OCI-LY7 (cell line): ENCODE data around the gene PACS1. TPM values are rescaled to one million over a fixed set of nuclear protein-coding genes. Genes with fewer than 3 reads are reported as not detected.

ENCODE experiments used
- BruUV-seq: library from RNA; stranded (reverse); fragments of 400-500 nt; replicated peaks from 2 replicates; lab custom pipeline; 2021; lab: Mats Ljungman, UMichigan
- CTCF ChIA-PET: fragments of 300-600 bp; sonication (Branson Sonifier 250); formaldehyde crosslinking; loops from one replicate; lab custom pipeline; 2022; ENCODE audit warnings: antibody characterized with exemption; ENCODE audit not compliant: unreplicated experiment; lab: Charles Lee
- POLR2A ChIA-PET: fragments of 300-600 bp; sonication (Branson Sonifier 250); formaldehyde crosslinking; loops from one replicate; lab custom pipeline; 2022; ENCODE audit warnings: antibody characterized with exemption; lab: Charles Lee
- DNase-seq: peaks from one replicate; pipeline ENCODE4 v3.0.0-alpha.2; 2015; ENCODE audit warnings: low spot score
- H2AFZ ChIP-seq: fragments of 200-600 bp; sonication (generic), shearing (Covaris generic); 2 replicates; pipeline ENCODE4 v1.6.1; 2014; ENCODE audit warnings: mild to moderate bottlenecking, antibody characterized with exemption, low read length, moderate library complexity
- H3K27ac ChIP-seq: fragments of 200-600 bp; sonication (generic); 2 replicates; pipeline ENCODE4 v1.5.1; 2014; ENCODE audit warnings: mixed run types, low read depth, mild to moderate bottlenecking, moderate library complexity, low read length, inconsistent platforms; ENCODE audit not compliant: poor library complexity, severe bottlenecking
- H3K36me3 ChIP-seq: fragments of 200-600 bp; sonication (generic); 2 replicates; pipeline ENCODE4 v1.6.1; 2014; ENCODE audit warnings: mild to moderate bottlenecking, antibody characterized with exemption, low read length, moderate library complexity, mixed read lengths; ENCODE audit not compliant: insufficient read depth
- H3K4me1 ChIP-seq: fragments of 200-600 bp; sonication (generic); 2 replicates; pipeline ENCODE4 v1.5.1; 2014; ENCODE audit warnings: mild to moderate bottlenecking, low read length; ENCODE audit not compliant: insufficient read depth, poor library complexity, severe bottlenecking
- H3K4me2 ChIP-seq: fragments of 200-600 bp; sonication (generic); 2 replicates; pipeline ENCODE4 v1.6.1; 2014; ENCODE audit warnings: mild to moderate bottlenecking, low read length
- H3K4me3 ChIP-seq: fragments of 200-600 bp; sonication (generic); 2 replicates; pipeline ENCODE4 v1.5.1; 2014; ENCODE audit warnings: mild to moderate bottlenecking, low read depth, low read length; ENCODE audit not compliant: poor library complexity, severe bottlenecking
- H3K79me2 ChIP-seq: fragments of 200-600 bp; sonication (generic); 2 replicates; pipeline ENCODE4 v1.6.1; 2016; ENCODE audit warnings: low read depth, mild to moderate bottlenecking, low read length, moderate library complexity, mixed read lengths; ENCODE audit not compliant: insufficient read depth
- H3K9me2 ChIP-seq: fragments of 200-600 bp; sonication (generic); 2 replicates; pipeline ENCODE4 v1.6.1; 2016; ENCODE audit warnings: mild to moderate bottlenecking, low read length, mixed read lengths; ENCODE audit not compliant: insufficient read depth
- H3K9me3 ChIP-seq: fragments of 200-600 bp; sonication (generic); 2 replicates; pipeline ENCODE4 v1.6.1; 2014; ENCODE audit warnings: mild to moderate bottlenecking, mixed run types, low read length, mixed read lengths
- H4K20me1 ChIP-seq: fragments of 200-600 bp; sonication (generic); 2 replicates; pipeline ENCODE4 v1.6.1; 2014; ENCODE audit warnings: mild to moderate bottlenecking, antibody characterized with exemption, low read length, moderate library complexity, mixed read lengths; ENCODE audit not compliant: insufficient read depth
- EZH2phosphoT487 ChIP-seq: fragments of 200-600 bp; sonication (generic); IDR thresholded peaks from 2 replicates; pipeline ENCODE4 v1.6.1; 2018; ENCODE audit warnings: low read depth, borderline replicate concordance, mild to moderate bottlenecking, mixed run types, antibody characterized with exemption, low read length, moderate library complexity, mixed read lengths
- intact Hi-C: fragments of 100-400 bp; cut with micrococcal nuclease; formaldehyde crosslinking; loops from one replicate; pipeline ENCODE4 v1.10.0; 2022; ENCODE audit not compliant: unreplicated experiment
- total RNA-seq, 2 experiments: library from RNA; depleted of rRNA in 1 of 2; stranded (reverse); fragments of >200 nt in 1 of 2; shearing (Covaris generic) in 1 of 2; gene quantifications; 2 replicates each; pipeline ENCODE4 v1.2.3, GENCODE V29; 2014 to 2022
- TF ChIP-seq, protein P1 (sequence below): fragments of 200-600 bp; sonication (generic); conservative IDR thresholded peaks from 2 replicates; pipeline ENCODE4 v1.5.1; 2014; ENCODE audit warnings: mild to moderate bottlenecking, antibody characterized with exemption, low read length, moderate library complexity, mixed read lengths

The PACS1 gene
- total RNA-seq, 2 experiments from 2014 or later: 23.7 to 52.5 TPM

DNA sequence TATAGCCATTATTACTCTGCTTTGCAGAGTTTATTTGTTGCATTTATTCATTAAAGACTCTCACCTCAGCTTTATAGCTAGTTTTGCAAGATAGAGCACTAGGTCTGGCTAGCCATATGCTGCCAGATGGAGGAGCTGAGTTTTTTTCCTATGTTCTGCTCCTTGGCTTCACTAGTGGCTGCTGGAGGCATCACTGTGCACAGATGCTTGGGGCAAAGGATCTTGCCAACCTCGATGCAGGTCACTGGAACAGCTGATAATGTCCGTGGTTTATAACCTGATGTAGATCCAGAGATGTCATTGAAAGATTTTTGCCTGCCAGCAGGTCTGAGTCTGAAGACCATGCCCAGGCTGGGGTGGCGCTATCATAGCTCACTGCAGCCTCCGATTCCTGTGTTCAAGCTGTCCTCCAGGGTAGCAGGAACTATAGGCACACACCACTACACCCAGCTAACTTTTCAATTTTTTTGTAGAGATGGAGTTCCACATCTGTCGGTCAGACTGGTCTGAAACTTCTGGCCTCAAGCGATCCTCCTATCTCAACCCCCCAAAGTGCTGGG is 63.2 kb downstream of the PACS1 start:
- TF ChIP-seq EZH2phosphoT487: no peak
- TF ChIP-seq, protein P1, sequence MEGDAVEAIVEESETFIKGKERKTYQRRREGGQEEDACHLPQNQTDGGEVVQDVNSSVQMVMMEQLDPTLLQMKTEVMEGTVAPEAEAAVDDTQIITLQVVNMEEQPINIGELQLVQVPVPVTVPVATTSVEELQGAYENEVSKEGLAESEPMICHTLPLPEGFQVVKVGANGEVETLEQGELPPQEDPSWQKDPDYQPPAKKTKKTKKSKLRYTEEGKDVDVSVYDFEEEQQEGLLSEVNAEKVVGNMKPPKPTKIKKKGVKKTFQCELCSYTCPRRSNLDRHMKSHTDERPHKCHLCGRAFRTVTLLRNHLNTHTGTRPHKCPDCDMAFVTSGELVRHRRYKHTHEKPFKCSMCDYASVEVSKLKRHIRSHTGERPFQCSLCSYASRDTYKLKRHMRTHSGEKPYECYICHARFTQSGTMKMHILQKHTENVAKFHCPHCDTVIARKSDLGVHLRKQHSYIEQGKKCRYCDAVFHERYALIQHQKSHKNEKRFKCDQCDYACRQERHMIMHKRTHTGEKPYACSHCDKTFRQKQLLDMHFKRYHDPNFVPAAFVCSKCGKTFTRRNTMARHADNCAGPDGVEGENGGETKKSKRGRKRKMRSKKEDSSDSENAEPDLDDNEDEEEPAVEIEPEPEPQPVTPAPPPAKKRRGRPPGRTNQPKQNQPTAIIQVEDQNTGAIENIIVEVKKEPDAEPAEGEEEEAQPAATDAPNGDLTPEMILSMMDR: peak; percentile 74
- no peaks in the 10 kb centered on the region for H3K9me3 ChIP-seq
- H4K20me1 ChIP-seq: no peaks in the 10 kb centered on the region
- H3K36me3 ChIP-seq: no peaks in the 10 kb centered on the region
- peak; percentile 52 for DNase-seq
- ChIA-PET POLR2A (interaction anchor here (0.5 to 1.2 kb wide), 6 partner anchors 19 to 1422 kb away, joined by 3 to 8 read pairs (median 5); partner anchors contain the start of gene PACS1), CTCF (interaction anchor here (1.3 kb wide), 2 partner anchors 64 to 88 kb away, joined by 3 to 6 read pairs; no protein-coding TSS in a partner anchor)
- peak overlapping the region; percentile 68 for H3K27ac ChIP-seq
- H3K79me2 ChIP-seq: peaks cover 12% of the 10 kb centered on the region; the same call in 1 of the 2 replicates
- peaks cover 80% of the 10 kb centered on the region for H3K4me1 ChIP-seq
- BruUV-seq: no TSS peak
- intact Hi-C loops: loop anchor here (5.0 kb wide), 2 partner anchors 131 to 246 kb away; partner anchors contain the start of genes BANF1, EIF1AD and FIBP
- no peak overlapping the region; the same call in 1 of the 2 replicates for H2AFZ ChIP-seq
- H3K9me2 ChIP-seq: no peaks in the 10 kb centered on the region
- peak overlapping the region; percentile 72 for H3K4me2 ChIP-seq
- H3K4me3 ChIP-seq: no peak overlapping the region

DNA sequence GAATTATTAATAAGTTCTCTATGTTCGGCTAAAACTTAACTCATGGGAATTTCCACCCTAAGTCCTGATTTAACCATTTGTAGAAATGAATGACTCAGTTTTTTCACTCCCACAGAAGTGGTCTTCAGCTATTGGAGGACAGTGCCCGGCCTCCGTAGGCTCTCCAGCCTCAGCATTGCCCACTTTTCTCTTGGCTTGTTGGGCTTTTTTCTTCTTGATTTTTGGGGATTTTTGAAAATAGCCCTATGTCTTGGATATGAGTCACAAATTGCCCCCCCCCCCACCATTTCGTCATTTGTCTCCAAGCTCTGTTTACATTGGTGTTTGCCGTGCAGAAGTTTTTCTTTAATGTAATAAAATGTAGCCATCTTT is 66.7 kb downstream of the PACS1 start:
- ChIA-PET CTCF (interaction anchor here (0.6 kb wide), 1 partner anchor 92 kb away, joined by 5 read pairs; no protein-coding TSS in a partner anchor), POLR2A (interaction anchor here (0.7 kb wide), 2 partner anchors 33 to 55 kb away, joined by 3 to 7 read pairs; no protein-coding TSS in a partner anchor)
- 0 out of 2 replicates have a peak, but pooled peaks cover 3% of the 10 kb centered on the region for H3K79me2 ChIP-seq
- peaks cover 59% of the 10 kb centered on the region for H3K4me1 ChIP-seq
- H2AFZ ChIP-seq: no peak overlapping the region
- no peaks in the 10 kb centered on the region for H3K9me2 ChIP-seq
- TF ChIP-seq EZH2phosphoT487: no peak
- TF ChIP-seq, protein P1: no peak
- H4K20me1 ChIP-seq: no peaks in the 10 kb centered on the region
- peak overlapping the region; percentile 63; the same call in 1 of the 2 replicates for H3K4me2 ChIP-seq
- H3K27ac ChIP-seq: no peak overlapping the region
- H3K9me3 ChIP-seq: no peaks in the 10 kb centered on the region
- H3K4me3 ChIP-seq: no peak overlapping the region
- no TSS peak for BruUV-seq
- H3K36me3 ChIP-seq: no peaks in the 10 kb centered on the region
- intact Hi-C loops: no loop called here
- DNase-seq: no peak

DNA sequence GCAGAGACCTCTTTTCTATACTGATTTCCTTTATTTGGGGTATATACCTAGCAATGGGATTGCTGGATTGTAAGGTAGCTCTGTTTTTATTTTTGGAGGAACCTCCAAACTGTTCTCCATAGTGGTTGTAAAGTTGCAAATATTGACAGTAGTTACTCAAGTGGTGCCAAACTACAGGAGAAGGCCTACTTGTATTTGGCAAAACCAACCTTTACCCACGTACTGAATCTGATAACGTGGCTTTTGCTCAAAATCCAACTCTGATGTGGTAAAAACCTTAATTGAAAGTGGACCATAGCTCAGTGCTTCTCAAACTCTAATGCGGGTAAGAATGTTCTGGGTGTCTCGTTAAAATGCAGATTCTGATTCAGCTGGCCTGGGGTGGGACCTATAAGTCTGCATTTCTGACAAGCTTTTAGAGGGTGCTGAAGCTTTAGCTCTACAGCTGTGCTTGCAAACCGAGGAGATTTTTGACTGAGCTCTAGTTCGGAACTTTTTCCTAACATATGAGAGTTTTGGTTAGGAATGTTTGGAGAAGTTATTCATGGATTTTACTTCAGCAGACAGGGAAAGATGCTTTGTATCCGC is 69.8 kb downstream of the PACS1 start:
- Histone ChIP-seq H3K36me3 (no peaks in the 10 kb centered on the region), H4K20me1 (no peaks in the 10 kb centered on the region), H3K4me3 (no peak overlapping the region), H3K79me2 (no peaks in the 10 kb centered on the region), H2AFZ (no peak overlapping the region), H3K4me1 (peaks cover 29% of the 10 kb centered on the region), H3K4me2 (no peak overlapping the region), H3K9me3 (no peaks in the 10 kb centered on the region), H3K9me2 (no peaks in the 10 kb centered on the region), H3K27ac (no peak overlapping the region)
- TF ChIP-seq, protein P1: no peak
- TF ChIP-seq EZH2phosphoT487: no peak
- CTCF ChIA-PET: interaction anchor here (0.5 kb wide), 1 partner anchor 910 kb away, joined by 3 read pairs; no protein-coding TSS in a partner anchor
- POLR2A ChIA-PET: interaction anchor here (0.6 kb wide), 1 partner anchor 203 kb away, joined by 9 read pairs; no protein-coding TSS in a partner anchor
- no TSS peak for BruUV-seq
- intact Hi-C loops: no loop called here
- no peak for DNase-seq
